SH-SY5Y (cell line): Measurements from ENCODE around the gene CLCN5.

Experiments
- GATA2 ChIP-seq: IDR thresholded peaks from 2 replicates; pipeline ENCODE4 v1.6.1; 2011; ENCODE audit warnings: mild to moderate bottlenecking, low read depth, low read length
- GATA3 ChIP-seq: IDR thresholded peaks from 2 replicates; pipeline ENCODE4 v1.6.1; 2011; ENCODE audit warnings: low read depth, mild to moderate bottlenecking, low read length, moderate library complexity

GRCh38 chrX:50082741-50083140 is 160.3 kb downstream of the CLCN5 start:
- TF ChIP-seq GATA2 (no peak), GATA3 (no peak)
